ENCODE results near the gene VPS26B.
"Not testable (repeated sequence)": the region's sequence is repeated elsewhere in the genome, so short reads cannot be mapped to it uniquely, and the experiment has no call there.

VPS26B gene

GRCh38 chr11:134223836-134224709, at the start of gene VPS26B, which contains the start of gene NCAPD3:
TSS of gene VPS26B (plus strand) at chr11:134224671. CDS start at chr11:134225123, 452 bp downstream.
TSS of gene NCAPD3 (minus strand) at chr11:134223967. CDS start at chr11:134223926, 41 bp downstream.
- DNase-seq (ENCODE audit: low read depth, low spot score): peak; percentile 84

- no peak for DNase-seq (ENCODE audit: low read depth, low spot score)
These were observed 48.2 kb upstream of the VPS26B start for GRCh38 chr11:134176284-134176683.

- DNase-seq (ENCODE audit: low read depth, low spot score): no peak
These were observed 46.3 kb upstream of the VPS26B start for GRCh38 chr11:134178032-134178674.

- no peak for DNase-seq (ENCODE audit: low read depth, low spot score)
These were observed 42.8 kb upstream of the VPS26B start for GRCh38 chr11:134181707-134182106.

GRCh38 chr11:134188092-134188491, 36.4 kb upstream of the VPS26B start:
- DNase-seq (ENCODE audit: low read depth, low spot score): not testable (repeated sequence)

- no peak for DNase-seq (ENCODE audit: low read depth, low spot score)
These were observed 27.7 kb upstream of the VPS26B start for GRCh38 chr11:134196756-134197155.

GRCh38 chr11:134199531-134199930, 24.9 kb upstream of the VPS26B start:
- no peak for DNase-seq (ENCODE audit: low read depth, low spot score)

GRCh38 chr11:134200688-134201087, 23.8 kb upstream of the VPS26B start:
- DNase-seq (ENCODE audit: low read depth, low spot score): no peak

- DNase-seq (ENCODE audit: low read depth, low spot score): no peak
These were observed 21.8 kb upstream of the VPS26B start for GRCh38 chr11:134202661-134203060.

GRCh38 chr11:134205729-134206128, 18.7 kb upstream of the VPS26B start:
- DNase-seq (ENCODE audit: low read depth, low spot score): no peak

GRCh38 chr11:134206185-134206584, 18.3 kb upstream of the VPS26B start:
- no peak for DNase-seq (ENCODE audit: low read depth, low spot score)

- no peak for DNase-seq (ENCODE audit: low read depth, low spot score)
These were observed 16.8 kb upstream of the VPS26B start for GRCh38 chr11:134207538-134208239.

GRCh38 chr11:134215836-134216235, 8.6 kb upstream of the VPS26B start:
- DNase-seq (ENCODE audit: low read depth, low spot score): no peak

GRCh38 chr11:134216816-134217215, 7.7 kb upstream of the VPS26B start:
- DNase-seq (ENCODE audit: low read depth, low spot score): no peak

- no peak for DNase-seq (ENCODE audit: low read depth, low spot score)
These were observed 1.4 kb upstream of the VPS26B start for GRCh38 chr11:134223121-134223520.

- DNase-seq (ENCODE audit: low read depth, low spot score): no peak
These were observed 516 bp downstream of the VPS26B start for GRCh38 chr11:134224710-134225664.

GRCh38 chr11:134226806-134227325, 2.4 kb downstream of the VPS26B start:
- no peak for DNase-seq (ENCODE audit: low read depth, low spot score)

GRCh38 chr11:134228625-134229024, 4.2 kb downstream of the VPS26B start:
- no peak for DNase-seq (ENCODE audit: low read depth, low spot score)

- DNase-seq (ENCODE audit: low read depth, low spot score): no peak
These were observed 4.8 kb downstream of the VPS26B start for GRCh38 chr11:134229126-134229790.

GRCh38 chr11:134230339-134230738, 5.9 kb downstream of the VPS26B start:
- no peak for DNase-seq (ENCODE audit: low read depth, low spot score)
